GM18517 (cell line): Measurements from ENCODE around the gene SLC23A3.
"Not testable (repeated sequence)": the region's sequence is repeated elsewhere in the genome, so short reads cannot be mapped to it uniquely, and the experiment has no call there.

ENCODE experiments used
- ATAC-seq: cut with Tn5 transposase; IDR thresholded peaks from one replicate; pipeline ENCODE4 v1.9.1; 2021; ENCODE audit warnings: mild to moderate bottlenecking, moderate library complexity; ENCODE audit not compliant: unreplicated experiment

Gene SLC23A3

DNA sequence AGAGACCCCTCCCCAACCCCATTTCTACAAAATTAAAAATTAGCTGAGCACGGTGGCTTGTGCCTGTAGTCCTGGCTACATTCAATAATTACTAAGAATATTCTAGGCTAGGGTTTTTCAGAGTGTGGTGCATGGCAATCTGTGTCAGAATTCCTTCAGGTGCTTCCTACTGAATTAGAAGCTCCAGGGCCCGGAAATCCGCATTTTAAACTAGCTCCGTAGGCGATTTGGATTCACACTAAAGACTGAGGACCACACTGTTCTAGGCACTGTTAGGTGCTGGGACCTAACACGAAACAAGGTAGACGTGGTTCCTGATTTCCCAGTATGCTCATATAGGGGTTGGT lies 36.1 kb upstream of the SLC23A3 start:
- ATAC-seq, result no peak

DNA sequence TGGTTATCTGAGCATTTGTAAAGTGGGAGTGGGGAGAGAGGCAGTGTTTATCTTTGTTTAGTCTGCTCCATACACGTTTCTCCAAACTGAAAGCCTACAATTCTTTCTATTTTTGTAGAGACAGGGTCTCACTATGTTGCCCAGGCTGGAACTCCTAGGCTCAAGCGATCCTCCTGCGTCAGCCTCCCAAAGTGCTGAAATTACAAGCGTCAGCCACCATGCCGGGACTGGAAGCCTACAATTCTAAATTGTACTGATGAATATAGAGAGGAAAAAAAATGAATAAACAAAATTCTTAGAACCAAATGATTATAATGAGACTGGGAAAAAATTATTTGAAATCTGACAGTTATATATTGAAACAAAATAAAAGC lies 35.3 kb upstream of the SLC23A3 start:
- no peak for ATAC-seq

GRCh38 chr2:219204425-219205164 lies 34.8 kb upstream of the SLC23A3 start:
- no peak for ATAC-seq

DNA sequence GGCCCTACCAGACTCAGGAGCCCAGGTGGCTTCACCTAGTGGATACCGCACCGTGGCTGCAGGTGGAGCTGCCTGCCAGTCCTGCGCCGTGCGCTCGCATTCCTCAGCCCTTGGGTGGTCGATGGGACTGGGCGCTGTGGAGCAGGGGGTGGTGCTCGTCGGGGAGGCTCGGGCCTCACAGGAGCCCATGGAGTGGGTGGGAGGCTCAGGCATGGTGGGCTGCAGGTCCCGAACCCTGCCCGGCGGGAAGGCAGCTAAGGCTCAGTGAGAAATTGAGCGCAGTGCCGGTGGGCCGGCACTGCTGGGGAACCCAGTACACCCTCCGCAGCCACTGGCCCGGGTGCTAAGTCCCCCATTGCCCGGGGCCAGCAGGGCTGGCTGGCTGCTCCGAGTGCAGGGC lies 31.5 kb upstream of the SLC23A3 start:
- ATAC-seq, result not testable (repeated sequence)

DNA sequence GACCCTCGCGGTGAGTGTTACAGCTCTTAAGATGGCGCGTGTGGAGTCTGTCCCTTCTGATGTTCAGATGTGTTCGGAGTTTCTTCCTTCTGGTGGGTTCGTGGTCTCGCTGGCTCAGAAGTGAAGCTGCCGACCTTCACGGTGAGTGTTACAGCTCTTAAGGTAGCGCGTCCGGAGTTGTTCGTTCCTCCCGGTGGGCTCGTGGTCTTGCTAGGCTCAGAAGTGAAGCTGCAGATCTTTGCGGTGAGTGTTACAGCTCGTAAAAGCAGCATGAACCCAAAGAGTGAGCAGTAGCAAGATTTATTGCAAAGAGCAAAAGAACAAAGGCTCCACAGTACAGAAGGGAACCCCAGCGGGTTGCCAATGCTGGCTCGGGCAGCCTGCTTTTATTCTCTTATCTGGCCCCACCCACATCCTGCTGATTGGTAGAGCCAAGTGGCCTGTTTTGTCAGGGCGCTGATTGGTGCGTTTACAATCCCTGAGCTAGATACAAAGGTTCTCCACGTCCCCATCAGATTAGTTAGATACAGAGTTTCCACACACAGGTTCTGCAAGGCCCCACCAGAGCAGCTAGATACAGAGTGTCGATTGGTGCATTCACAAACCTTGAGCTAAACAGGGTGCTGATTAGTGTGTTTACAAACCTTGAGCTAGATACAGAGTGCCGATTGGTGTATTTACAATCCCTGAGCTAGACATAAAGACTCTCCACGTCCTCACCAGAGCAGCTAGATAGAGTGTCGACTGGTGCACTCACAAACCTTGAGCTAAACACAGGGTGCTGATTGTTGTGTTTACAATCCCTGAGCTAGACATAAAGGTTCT lies 30.9 kb upstream of the SLC23A3 start:
- ATAC-seq, result not testable (repeated sequence)

DNA sequence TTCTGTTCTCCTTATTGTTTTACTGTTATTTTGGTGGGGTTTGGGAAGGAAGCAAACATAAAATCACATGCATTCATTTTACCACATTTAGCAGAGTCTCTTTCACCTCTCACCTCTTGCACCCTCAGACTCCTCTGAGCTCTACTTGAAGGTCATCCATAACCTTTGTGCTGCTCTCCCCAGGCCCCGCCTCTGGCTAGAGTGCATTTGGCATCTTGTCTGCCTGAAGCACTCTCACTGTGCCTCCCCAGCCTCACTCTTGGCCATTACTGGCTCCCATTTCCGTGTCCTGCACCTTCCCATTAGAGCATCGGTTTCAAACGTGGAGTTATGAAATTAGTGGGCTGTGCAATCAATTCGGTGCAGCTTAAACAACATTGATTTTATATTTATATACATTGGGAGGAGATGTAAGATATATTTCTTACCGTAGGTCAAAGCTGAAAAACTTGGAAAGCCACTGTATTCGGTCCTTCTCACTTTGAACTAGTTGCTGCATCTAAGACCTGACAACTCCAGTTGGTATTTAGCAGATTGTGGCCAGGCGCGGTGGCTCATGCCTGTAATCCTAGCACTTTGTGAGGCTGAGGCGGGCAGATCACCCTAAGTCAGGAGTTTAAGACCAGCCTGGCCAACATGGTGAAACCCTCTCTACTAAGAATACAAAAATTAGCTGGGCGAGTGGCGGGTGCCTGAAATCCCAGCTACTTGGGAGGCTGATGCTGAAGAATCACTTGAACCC lies 29.8 kb upstream of the SLC23A3 start:
- no peak for ATAC-seq

DNA sequence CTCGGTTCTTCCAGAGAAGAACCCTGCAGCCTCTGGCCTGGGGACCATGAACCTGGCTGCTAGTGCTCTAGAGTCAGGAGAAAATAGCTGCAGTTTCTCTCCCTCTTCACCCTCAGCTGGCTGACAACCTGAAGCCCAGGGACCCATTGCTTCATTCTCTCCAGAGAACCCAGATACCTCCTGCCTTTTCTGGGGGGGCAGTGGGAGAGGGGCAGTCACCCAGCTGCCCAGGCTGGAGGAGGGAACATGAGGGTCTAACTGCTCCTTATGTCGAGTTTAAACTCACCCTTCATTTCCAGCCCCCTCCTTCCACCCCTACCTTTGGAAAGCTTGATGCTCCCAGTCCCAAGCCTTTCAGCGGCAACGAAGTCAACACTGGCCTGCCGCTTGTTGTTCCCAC lies 29.1 kb upstream of the SLC23A3 start:
- no peak for ATAC-seq

DNA sequence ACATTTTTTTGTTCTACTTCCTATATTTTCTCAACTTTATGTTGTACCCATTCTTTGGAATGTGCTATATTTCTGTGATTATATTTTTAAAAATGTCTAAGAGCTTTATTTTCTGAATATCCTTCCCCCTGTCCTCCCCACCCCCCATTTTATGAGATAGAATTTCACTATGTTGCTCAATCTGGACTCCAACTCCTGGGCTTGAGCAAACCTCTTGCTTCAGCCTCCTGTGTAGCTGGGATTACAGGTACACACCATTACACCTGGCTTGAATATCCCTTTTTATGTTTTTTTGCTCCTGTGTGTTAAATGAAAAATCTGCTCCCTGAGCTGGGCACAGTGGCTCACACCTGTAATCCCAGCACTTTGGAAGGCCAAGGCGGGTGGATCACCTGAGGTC lies 27.6 kb upstream of the SLC23A3 start:
- ATAC-seq, result no peak

DNA sequence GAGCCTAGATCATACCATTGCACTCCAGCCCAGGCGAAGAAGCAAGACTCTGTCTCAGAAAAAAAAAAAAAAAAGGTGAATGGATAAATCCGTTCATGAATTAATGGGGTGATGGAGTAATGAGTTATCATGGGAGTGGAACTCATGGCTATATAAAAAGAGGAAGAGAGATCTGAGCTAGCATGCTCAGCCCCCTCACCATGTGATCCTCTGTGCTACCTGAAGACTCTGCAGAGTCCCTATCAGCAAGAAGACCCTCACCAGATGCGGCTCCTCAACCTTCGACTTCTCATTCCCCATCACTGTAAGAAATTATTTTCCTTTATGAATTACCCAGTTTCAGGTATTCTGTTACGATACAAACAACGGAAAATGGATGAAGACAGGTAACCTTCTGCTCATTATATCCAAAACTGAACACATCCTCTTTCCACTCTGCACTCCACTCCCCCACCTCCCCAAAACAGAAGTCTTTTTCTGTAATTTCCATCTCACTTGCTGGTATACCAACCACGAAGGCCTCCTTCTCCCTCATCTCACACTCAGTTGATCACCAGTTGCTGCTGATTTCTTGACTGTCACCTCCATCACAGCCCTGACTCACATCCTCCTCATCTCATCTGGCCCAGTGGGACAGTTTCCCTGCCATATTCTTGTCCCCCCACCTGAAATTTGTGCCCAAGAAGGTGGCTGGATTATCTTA lies 17.1 kb upstream of the SLC23A3 start:
- ATAC-seq, result no peak

GRCh38 chr2:219184121-219184520 lies 14.3 kb upstream of the SLC23A3 start:
- no peak for ATAC-seq

DNA sequence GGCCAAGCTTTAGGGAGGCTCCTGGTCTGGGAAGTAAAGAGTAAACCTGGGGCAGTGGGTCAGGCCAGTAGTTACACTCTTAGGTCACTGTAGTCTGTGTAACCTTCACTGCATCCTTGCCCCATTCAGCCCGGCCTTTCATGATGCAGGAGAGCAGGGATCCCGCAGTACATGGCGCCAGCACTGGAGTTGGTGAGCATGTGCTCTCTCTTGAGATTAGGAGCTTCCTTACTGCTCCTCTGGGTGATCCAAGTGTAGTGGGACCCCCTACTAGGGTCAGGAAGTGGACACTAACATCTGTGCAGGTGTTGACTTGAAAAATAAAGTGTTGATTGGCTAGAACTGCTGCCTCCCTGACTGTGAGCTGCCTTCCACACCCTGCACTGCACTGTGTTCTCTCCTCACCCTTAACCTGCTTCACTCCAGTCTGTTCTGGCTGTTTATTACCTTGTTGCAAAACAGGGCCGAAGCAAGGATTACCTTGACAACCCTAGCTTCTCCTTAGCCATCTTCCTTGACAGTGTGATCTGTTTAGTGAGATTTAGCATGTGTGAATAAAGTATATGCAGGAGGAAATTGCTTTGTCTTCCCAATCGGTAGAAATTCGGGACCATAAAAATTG lies 13.4 kb upstream of the SLC23A3 start:
- no peak for ATAC-seq

DNA sequence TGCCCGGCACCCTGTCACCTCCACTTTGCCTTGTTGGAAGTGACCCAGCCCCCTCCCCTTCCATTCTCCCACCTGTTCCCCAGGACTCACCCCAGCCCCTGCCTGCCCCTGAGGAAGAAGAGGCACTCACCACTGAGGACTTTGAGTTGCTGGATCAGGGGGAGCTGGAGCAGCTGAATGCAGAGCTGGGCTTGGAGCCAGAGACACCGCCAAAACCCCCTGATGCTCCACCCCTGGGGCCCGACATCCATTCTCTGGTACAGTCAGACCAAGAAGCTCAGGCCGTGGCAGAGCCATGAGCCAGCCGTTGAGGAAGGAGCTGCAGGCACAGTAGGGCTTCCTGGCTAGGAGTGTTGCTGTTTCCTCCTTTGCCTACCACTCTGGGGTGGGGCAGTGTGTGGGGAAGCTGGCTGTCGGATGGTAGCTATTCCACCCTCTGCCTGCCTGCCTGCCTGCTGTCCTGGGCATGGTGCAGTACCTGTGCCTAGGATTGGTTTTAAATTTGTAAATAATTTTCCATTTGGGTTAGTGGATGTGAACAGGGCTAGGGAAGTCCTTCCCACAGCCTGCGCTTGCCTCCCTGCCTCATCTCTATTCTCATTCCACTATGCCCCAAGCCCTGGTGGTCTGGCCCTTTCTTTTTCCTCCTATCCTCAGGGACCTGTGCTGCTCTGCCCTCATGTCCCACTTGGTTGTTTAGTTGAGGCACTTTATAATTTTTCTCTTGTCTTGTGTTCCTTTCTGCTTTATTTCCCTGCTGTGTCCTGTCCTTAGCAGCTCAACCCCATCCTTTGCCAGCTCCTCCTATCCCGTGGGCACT lies 12.7 kb upstream of the SLC23A3 start:
- ATAC-seq, result no peak

DNA sequence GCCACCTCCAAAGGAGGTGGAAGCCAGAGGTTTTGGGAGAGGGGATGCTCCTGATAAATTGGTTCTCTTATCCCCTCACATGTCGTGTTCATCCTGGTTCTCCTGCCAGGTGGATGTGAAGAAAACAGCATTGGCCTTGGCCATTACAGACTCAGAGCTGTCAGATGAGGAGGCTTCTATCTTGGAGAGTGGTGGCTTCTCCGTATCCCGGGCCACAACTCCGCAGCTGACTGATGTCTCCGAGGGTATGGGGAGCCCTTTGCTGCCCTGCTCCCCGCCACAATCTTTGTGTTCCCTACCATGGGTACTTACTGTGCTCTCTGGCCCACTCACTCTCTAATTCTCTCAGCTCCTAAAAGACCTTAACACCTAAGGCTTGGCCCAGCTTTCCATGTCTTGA lies 11.7 kb upstream of the SLC23A3 start:
- no peak for ATAC-seq

- ATAC-seq, result no peak
Observed at GRCh38 chr2:219180961-219181360, 11.1 kb upstream of the SLC23A3 start.

- ATAC-seq, result no peak
Observed at GRCh38 chr2:219179601-219180465, 10.0 kb upstream of the SLC23A3 start.

DNA sequence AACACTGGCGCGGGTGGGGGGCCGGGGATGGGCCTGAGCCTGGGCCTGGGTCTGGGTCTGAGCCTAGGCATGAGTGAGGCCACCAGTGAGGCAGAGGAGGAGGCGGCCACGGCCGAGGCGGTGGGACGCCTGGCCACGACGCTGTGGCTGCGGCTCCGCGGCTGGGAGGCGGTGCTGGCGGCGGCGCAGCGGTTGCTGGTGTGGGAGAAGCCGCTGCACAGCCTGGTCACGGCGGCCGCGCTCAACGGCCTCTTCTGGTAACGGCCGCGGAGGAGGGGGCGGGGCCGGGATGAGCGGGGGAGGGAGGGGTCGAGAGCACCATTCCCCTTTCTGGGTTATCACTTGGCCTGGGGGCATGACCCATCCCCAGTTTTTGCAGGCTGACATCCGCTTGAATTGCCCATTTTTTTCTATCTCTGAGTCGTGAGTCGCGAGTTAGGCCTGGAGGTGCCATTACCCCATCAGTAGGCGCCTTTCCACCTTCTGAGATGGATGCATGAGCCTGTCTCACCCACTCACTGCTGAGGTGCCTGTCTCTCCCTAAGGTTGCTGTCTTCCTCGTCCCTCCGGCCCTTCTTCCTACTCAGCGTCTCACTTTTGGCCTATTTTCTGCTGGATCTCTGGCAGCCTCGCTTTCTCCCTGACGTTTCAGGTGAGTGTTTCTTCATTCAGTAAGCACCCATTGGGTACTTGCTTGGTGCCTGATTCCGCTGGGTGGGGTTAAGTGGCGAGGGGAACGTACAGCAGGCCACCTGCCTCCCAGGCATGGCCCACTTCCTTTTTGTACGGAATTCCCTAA lies 8.7 kb upstream of the SLC23A3 start:
- peak; percentile 6 for ATAC-seq

DNA sequence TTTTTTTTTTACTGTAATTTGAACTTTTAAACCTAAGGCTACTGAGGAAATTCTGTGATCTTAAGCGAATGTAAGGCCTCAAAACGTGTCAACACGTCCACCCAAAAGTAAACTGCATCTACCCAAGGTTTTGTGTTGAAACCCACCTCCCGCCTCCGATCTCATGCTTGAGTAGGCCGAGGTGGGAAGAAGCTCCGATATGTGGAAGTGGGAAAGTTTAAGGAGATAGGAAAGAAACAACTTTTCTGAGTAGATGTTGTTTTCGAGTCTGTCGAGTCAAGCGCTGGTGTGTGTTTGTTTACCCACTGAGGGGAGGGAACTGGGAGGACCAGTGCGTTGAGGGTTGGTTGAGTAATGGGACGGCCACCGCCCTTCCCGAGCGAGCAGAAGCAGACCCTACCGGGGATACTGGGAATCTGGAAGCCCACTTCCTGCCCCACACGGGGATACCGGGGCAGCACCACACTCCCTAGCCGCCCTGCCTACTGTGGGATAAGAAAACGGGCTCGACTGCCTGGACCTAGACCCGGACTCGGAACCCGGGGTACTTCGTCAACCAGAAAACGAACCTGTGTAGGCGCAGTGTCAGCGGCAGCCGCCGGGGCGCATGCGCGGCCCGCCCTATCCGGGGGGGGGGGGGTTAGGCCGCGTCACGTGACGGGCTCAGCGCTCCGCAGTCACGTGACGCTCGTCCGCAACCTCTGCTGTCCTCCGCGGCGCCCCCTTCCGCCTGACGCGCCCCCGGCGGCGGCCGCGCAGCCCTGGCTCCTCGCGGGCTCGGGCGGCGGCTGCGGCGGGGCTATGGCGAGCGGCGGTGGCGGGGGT lies 7.9 kb upstream of the SLC23A3 start, which contains the start of gene RETREG2:
RETREG2 (plus strand) TSS at position 724 of the 825 bp plus-strand sequence; CDS start at position 802, 78 bp downstream.
- ATAC-seq, result peak; percentile 36
